ENCODE measurements around the gene C1QTNF6. TPM values are rescaled to one million over a fixed set of nuclear protein-coding genes. Genes with fewer than 3 reads are reported as not detected.
"Not testable (repeated sequence)": the region's sequence is repeated elsewhere in the genome, so short reads cannot be mapped to it uniquely, and the experiment has no call there.

C1QTNF6 gene
- total and polyA plus RNA-seq, 8 donors: 1.2 to 10.9 (median 3.0) TPM

DNA sequence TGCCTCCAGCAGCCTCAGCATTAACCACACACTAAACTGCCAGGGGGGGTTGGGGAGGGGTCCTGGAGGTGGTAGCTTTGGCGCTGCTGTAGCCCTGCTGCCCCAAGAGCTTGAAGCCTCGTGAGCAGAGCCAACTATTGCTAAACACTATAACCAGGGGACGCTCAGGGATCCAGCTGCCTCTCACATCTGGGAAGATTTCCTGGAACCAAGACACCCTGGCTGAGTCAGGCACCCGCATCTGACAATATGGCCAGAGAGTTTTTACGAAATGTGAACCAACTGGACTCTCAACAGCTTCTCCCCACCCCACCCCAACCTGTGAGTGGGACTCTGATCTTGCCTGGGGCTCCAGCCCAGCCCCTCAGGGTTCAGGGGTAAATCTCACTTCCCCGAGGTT lies 14.3 kb downstream of the C1QTNF6 start:
- FAIRE-seq (no peak), DNase-seq (peak in 2 of 6 donors; percentile 14 to 35), ATAC-seq (peak in 2 of 4 donors; percentile 16 to 37)
- H3K4me3 ChIP-seq: no peak overlapping the region
- WGBS, 2 donors: 75 to 86% methylated on average over 6 of the region's 6 CpGs
- H3K9me3 ChIP-seq: no peaks in the 10 kb centered on the region
- no peaks in the 10 kb centered on the region for H3K36me3 ChIP-seq
- no peak overlapping the region for H3K27ac ChIP-seq
- H3K27me3 ChIP-seq: no peaks in the 10 kb centered on the region
- intact Hi-C loops (cut with DNase I): no loop called here
- H3K4me1 ChIP-seq: peaks cover 0 to 6% (median 0%) of the 10 kb centered on the region in 3 donors
- TF ChIP-seq, protein P1, sequence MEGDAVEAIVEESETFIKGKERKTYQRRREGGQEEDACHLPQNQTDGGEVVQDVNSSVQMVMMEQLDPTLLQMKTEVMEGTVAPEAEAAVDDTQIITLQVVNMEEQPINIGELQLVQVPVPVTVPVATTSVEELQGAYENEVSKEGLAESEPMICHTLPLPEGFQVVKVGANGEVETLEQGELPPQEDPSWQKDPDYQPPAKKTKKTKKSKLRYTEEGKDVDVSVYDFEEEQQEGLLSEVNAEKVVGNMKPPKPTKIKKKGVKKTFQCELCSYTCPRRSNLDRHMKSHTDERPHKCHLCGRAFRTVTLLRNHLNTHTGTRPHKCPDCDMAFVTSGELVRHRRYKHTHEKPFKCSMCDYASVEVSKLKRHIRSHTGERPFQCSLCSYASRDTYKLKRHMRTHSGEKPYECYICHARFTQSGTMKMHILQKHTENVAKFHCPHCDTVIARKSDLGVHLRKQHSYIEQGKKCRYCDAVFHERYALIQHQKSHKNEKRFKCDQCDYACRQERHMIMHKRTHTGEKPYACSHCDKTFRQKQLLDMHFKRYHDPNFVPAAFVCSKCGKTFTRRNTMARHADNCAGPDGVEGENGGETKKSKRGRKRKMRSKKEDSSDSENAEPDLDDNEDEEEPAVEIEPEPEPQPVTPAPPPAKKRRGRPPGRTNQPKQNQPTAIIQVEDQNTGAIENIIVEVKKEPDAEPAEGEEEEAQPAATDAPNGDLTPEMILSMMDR (IDR thresholded peaks at IDR 0.05): no peak

DNA sequence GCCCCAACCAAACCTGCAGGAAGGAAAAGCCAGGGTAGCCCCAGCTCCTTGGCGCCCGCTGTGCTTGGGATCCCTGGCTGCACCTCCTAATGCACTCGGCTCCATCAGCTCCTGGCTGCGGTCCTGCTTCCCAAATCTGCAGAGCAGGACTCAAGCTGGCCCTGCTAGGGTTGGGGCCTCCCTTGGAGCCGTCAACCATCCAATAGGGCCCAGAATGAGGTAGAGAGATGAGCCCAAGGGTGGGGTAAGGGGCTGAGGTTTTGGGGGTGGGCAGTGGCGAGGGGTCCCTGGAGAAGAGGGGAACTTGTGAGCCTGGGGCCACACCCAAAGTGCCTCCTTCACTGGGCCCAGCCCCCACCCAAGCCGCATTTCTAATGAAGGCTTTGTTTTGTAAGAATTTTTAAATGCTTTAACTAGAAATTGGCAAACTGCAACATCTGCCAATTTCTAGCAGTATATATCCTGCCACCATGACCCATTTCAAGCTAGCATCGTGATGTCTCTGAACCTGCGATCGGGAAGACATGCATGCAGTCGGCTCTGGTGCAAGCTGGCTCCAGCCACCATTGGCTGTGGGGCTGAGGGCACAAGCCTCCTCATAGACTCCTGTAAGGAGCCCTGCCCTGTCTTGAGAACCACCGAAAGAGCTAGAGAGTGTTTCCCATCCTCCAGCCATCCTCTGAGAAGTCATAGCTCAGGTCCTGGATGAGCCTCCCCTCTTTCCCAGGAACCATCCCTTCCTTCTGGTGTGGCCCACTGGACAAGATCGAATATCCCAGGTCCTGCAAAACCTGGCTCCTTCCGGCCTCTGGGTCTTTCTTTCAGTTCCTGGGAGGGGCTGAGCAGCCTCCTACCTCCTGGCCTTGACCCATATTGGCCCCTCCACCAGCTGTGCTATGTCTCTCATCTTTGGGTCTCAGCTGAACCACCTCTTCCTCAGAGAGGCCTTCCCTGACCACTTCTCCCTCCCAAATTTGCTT lies 15.5 kb downstream of the C1QTNF6 start:
- Histone ChIP-seq H3K4me1 (no peaks in the 10 kb centered on the region), H3K9me3 (no peaks in the 10 kb centered on the region), H3K4me3 (no peak overlapping the region), H3K27me3 (no peaks in the 10 kb centered on the region), H3K36me3 (no peaks in the 10 kb centered on the region), H3K27ac (no peak overlapping the region)
- intact Hi-C loops (cut with DNase I): no loop called here
- no peak for FAIRE-seq
- 80 to 90% methylated on average over 14 of the region's 14 CpGs for WGBS, 2 donors
- TF ChIP-seq, protein P1 (IDR thresholded peaks at IDR 0.05): no peak
- ATAC-seq: no peak
- peak in 2 of 6 donors; percentile 18 to 35 for DNase-seq

DNA sequence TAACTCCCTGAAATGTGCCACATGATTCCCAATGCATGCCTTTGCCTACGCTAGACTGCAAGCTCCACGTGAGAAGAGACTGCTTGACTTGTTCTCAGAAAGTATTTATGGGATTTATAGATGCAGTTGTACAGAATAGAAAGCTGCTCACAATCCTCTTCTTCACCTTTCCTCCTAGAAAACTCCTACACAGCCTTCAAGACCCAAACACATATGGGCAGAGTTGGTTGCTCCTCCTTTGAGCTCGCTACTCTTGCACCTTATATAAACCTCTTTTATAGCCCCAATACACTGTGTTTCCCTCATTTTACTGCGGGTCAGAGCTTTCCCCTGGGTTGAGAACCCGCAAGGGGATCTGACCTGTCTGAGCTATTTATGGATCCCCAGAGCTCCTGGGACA lies 16.4 kb downstream of the C1QTNF6 start:
- Histone ChIP-seq H3K36me3 (no peaks in the 10 kb centered on the region), H3K9me3 (no peaks in the 10 kb centered on the region), H3K27me3 (no peaks in the 10 kb centered on the region), H3K4me3 (no peak overlapping the region), H3K4me1 (no peaks in the 10 kb centered on the region), H3K27ac (no peak overlapping the region)
- no peak for FAIRE-seq
- WGBS, 2 donors: 67 to 80% methylated on average over 5 of the region's 5 CpGs
- no peak for ATAC-seq
- TF ChIP-seq, protein P1 (IDR thresholded peaks at IDR 0.05): no peak
- no peak for DNase-seq
- intact Hi-C loops (cut with DNase I): no loop called here

DNA sequence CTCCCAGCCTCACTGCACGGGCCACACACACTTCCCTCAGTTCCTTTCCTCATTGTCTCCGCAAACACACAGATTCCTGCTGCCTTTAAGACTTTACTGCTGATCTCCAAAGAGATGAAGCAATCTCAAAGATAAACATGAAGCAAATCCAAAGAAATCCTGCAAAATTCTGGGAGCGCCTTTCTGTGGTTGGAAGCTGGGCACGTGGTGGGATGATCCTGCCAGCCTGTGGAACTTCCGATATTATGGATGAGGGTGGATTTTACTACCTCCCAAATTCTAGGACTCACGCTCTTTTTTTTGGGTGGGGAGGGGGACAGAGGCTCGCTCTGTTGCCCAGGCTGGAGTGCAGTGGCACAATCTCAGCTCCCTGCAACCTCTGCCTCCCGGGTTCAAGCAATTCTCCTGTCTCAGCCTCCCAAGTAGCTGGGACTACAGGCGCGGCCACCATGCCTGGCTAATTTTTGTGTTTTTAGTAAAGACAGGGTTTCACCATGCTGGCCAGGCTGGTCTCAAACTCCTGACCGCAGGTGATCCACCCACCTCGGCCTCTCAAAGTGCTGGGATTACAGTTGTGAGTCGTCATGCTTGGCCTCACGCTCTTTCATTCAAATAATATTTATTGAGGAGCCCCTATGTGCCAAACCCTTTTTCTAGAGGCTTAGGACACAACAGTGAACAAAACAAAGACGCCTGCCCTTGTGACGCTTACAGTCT lies 17.2 kb downstream of the C1QTNF6 start:
- H3K4me1 ChIP-seq; H3K27me3 ChIP-seq; ATAC-seq; H3K4me3 ChIP-seq; H3K36me3 ChIP-seq; intact Hi-C loops (cut with DNase I); H3K27ac ChIP-seq; H3K9me3 ChIP-seq; FAIRE-seq: not testable (repeated sequence)
- peak in 1 of 6 donors; percentile 12 for DNase-seq
- 69 to 81% methylated on average over 16 of the region's 16 CpGs for WGBS, 2 donors

DNA sequence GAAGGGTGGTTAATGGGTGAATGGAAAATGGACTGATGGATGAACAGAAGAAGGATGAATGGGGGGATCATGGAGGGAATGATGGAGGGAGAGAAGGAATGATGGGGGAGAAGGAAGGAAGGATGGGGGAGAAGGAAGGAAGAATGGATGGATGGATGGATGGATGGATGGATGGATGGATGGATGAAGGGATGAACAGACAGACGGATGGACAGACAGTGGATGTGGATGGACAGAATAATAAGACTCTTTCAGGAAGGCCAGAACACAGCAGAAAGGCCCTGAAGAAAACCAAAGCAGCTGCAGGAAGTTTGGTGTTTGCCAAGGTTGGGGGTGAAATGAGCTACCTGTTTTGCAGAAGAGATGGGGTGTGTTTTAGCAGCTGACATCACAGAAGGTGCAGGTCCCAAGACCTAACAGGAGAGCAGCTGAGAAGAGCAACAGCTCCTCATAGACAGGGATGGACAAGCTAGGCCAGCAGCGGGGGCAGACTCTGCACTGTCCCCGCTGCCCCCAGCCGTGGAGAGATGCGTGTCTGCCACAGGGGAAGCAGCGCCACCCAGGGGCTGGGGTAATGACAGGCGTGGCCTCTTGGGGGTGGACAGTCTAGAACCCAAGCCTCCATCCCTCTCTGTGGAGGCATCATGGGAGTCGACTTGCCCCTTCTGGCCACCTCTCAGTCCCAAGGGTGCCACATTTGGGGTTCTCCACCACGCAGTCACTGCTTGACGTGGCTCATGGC lies 17.9 kb downstream of the C1QTNF6 start:
- H3K4me1 ChIP-seq: no peaks in the 10 kb centered on the region
- H3K9me3 ChIP-seq: no peaks in the 10 kb centered on the region
- intact Hi-C loops (cut with DNase I): loop anchor here in 1 of 3 donors (5.0 kb wide), 1 partner anchor 32 kb away; no protein-coding TSS in a partner anchor
- H3K36me3 ChIP-seq: no peaks in the 10 kb centered on the region
- no peak for FAIRE-seq
- no peak overlapping the region for H3K4me3 ChIP-seq
- WGBS, 2 donors: 65 to 75% methylated on average over 10 of the region's 10 CpGs
- ATAC-seq: no peak
- DNase-seq: peak in 1 of 6 donors; percentile 45
- H3K27ac ChIP-seq: no peak overlapping the region
- TF ChIP-seq, protein P1 (IDR thresholded peaks at IDR 0.05): no peak
- H3K27me3 ChIP-seq: no peaks in the 10 kb centered on the region

Data from pancreas (tissue), 10 donors.